ENCODE measurements around the gene AGBL1. TPM values are rescaled to one million over a fixed set of nuclear protein-coding genes. Genes with fewer than 3 reads are reported as not detected.

The AGBL1 gene
- polyA plus RNA-seq, 2 of the 4 experiments (the other 2 are of a cell fraction): not detected

DNA sequence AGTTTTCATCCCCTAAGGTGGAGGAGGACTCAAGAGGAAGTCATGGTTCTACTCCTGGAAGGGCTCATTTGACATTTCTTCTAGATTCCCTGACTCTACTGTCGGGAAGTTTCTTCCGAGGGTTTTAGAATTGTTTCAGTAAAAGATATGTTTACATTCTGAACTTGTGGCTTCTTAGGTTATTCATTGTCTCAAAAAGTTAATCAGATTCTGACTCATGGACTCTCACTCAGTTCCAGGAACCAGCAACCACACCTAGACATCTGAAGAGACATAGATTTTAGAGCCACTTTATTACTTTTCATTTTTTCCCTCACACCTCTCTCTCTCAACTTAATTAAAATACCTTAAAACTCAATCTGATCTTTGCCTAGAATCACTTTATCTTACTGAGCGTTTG lies 862.6 kb downstream of the AGBL1 start:
- peaks cover 2% of the 10 kb centered on the region; the same call in 1 of the 3 replicates for H3K9me3 ChIP-seq
- POLR2A ChIA-PET: no interaction called here
- CTCF ChIA-PET: no interaction called here
- TF ChIP-seq, protein P1, sequence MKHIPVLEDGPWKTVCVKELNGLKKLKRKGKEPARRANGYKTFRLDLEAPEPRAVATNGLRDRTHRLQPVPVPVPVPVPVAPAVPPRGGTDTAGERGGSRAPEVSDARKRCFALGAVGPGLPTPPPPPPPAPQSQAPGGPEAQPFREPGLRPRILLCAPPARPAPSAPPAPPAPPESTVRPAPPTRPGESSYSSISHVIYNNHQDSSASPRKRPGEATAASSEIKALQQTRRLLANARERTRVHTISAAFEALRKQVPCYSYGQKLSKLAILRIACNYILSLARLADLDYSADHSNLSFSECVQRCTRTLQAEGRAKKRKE (CRISPR knock-in tag; IDR thresholded peaks at IDR 0.05; ENCODE audit: low read depth): no peak
- TF ChIP-seq MYC (IDR thresholded peaks at IDR 0.05; ENCODE audit: borderline replicate concordance, low read length) (no peak), HOXA7 (CRISPR knock-in tag; IDR thresholded peaks at IDR 0.05) (no peak), KDM1A (IDR thresholded peaks at IDR 0.05; ENCODE audit: low read depth) (no peak), RAD21 (conservative IDR thresholded peaks at IDR 0.05 in 1 of 2, IDR thresholded peaks at IDR 0.05 in 1 of 2) (no peak), TP53 (CRISPR knock-in tag; IDR thresholded peaks at IDR 0.05) (no peak), HDAC2 (IDR thresholded peaks at IDR 0.05) (no peak), RARB (CRISPR knock-in tag; IDR thresholded peaks at IDR 0.05) (no peak), RFX5 (IDR thresholded peaks at IDR 0.05) (no peak), CHD2 (IDR thresholded peaks at IDR 0.05; ENCODE audit: low read length, partially characterized antibody) (no peak)
- TF ChIP-seq, protein P2, sequence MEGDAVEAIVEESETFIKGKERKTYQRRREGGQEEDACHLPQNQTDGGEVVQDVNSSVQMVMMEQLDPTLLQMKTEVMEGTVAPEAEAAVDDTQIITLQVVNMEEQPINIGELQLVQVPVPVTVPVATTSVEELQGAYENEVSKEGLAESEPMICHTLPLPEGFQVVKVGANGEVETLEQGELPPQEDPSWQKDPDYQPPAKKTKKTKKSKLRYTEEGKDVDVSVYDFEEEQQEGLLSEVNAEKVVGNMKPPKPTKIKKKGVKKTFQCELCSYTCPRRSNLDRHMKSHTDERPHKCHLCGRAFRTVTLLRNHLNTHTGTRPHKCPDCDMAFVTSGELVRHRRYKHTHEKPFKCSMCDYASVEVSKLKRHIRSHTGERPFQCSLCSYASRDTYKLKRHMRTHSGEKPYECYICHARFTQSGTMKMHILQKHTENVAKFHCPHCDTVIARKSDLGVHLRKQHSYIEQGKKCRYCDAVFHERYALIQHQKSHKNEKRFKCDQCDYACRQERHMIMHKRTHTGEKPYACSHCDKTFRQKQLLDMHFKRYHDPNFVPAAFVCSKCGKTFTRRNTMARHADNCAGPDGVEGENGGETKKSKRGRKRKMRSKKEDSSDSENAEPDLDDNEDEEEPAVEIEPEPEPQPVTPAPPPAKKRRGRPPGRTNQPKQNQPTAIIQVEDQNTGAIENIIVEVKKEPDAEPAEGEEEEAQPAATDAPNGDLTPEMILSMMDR (IDR thresholded peaks at IDR 0.05): no peak
- DNase-seq (ENCODE audit: low read depth in 1 of 2, low spot score in 1 of 2) (no peak), FAIRE-seq (no peak), ATAC-seq (no peak)
- no peak overlapping the region for H3K4me3 ChIP-seq
- H3K4me1 ChIP-seq: no peaks in the 10 kb centered on the region
- no peak overlapping the region for H3K27ac ChIP-seq
- 13% methylated on average over 3 of the region's 3 CpGs for WGBS (ENCODE audit: missing lambda C conversion rate)
- H3K4me2 ChIP-seq: no peak overlapping the region

DNA sequence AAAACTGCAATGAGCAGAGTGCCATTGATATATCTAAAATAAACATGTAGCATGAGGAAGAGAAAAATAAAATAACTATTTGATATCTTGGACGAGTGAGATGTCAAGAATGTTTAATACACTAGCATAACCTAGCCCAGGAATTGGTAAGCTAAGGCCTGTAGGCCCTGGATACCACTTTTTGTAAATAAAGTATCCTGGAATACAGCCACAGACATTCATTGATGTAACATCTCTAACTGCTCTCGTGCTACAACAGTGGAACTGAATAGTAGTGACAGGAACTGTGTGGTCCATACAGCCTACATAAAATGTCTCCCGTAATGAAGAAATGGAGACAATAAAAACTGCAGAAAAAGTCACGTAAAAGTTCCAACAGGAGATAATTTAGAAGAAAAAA lies 869.0 kb downstream of the AGBL1 start:
- H3K4me2 ChIP-seq: no peak overlapping the region
- ChIA-PET POLR2A (no interaction called here), CTCF (no interaction called here)
- no peak for ATAC-seq
- no peak overlapping the region for H3K4me3 ChIP-seq
- H3K9me3 ChIP-seq: peaks cover 2% of the 10 kb centered on the region; the same call in 1 of the 3 replicates
- 8% methylated on average over 4 of the region's 4 CpGs for WGBS (ENCODE audit: missing lambda C conversion rate)
- DNase-seq (ENCODE audit: low read depth in 1 of 2, low spot score in 1 of 2): no peak
- no peak overlapping the region for H3K27ac ChIP-seq
- no peak for FAIRE-seq
- no peak for TF ChIP-seq HEYL (CRISPR knock-in tag; IDR thresholded peaks at IDR 0.05)
- TF ChIP-seq, protein P2 (IDR thresholded peaks at IDR 0.05): no peak
- TF ChIP-seq, protein P3, sequence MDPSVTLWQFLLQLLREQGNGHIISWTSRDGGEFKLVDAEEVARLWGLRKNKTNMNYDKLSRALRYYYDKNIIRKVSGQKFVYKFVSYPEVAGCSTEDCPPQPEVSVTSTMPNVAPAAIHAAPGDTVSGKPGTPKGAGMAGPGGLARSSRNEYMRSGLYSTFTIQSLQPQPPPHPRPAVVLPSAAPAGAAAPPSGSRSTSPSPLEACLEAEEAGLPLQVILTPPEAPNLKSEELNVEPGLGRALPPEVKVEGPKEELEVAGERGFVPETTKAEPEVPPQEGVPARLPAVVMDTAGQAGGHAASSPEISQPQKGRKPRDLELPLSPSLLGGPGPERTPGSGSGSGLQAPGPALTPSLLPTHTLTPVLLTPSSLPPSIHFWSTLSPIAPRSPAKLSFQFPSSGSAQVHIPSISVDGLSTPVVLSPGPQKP (IDR thresholded peaks at IDR 0.05; ENCODE audit: low read depth, low read length): no peak
- TF ChIP-seq, protein P4, sequence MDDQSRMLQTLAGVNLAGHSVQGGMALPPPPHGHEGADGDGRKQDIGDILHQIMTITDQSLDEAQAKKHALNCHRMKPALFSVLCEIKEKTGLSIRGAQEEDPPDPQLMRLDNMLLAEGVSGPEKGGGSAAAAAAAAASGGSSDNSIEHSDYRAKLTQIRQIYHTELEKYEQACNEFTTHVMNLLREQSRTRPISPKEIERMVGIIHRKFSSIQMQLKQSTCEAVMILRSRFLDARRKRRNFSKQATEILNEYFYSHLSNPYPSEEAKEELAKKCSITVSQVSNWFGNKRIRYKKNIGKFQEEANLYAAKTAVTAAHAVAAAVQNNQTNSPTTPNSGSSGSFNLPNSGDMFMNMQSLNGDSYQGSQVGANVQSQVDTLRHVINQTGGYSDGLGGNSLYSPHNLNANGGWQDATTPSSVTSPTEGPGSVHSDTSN (IDR thresholded peaks at IDR 0.05): no peak
- TF ChIP-seq HOXB13 (CRISPR knock-in tag; IDR thresholded peaks at IDR 0.05; ENCODE audit: low read depth): no peak
- TF ChIP-seq ESRRA (IDR thresholded peaks at IDR 0.05; ENCODE audit: borderline replicate concordance, low read length): no peak
- TF ChIP-seq, protein P5, sequence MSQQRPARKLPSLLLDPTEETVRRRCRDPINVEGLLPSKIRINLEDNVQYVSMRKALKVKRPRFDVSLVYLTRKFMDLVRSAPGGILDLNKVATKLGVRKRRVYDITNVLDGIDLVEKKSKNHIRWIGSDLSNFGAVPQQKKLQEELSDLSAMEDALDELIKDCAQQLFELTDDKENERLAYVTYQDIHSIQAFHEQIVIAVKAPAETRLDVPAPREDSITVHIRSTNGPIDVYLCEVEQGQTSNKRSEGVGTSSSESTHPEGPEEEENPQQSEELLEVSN (IDR thresholded peaks at IDR 0.05; ENCODE audit: borderline replicate concordance, low read depth): no peak
- TF ChIP-seq, protein P6, sequence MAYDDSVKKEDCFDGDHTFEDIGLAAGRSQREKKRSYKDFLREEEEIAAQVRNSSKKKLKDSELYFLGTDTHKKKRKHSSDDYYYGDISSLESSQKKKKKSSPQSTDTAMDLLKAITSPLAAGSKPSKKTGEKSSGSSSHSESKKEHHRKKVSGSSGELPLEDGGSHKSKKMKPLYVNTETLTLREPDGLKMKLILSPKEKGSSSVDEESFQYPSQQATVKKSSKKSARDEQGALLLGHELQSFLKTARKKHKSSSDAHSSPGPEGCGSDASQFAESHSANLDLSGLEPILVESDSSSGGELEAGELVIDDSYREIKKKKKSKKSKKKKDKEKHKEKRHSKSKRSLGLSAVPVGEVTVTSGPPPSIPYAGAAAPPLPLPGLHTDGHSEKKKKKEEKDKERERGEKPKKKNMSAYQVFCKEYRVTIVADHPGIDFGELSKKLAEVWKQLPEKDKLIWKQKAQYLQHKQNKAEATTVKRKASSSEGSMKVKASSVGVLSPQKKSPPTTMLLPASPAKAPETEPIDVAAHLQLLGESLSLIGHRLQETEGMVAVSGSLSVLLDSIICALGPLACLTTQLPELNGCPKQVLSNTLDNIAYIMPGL (CRISPR knock-in tag; IDR thresholded peaks at IDR 0.05; ENCODE audit: borderline replicate concordance): no peak
- no peak for TF ChIP-seq CBX8 (IDR thresholded peaks at IDR 0.05)
- H3K4me1 ChIP-seq: no peaks in the 10 kb centered on the region

All from A549 (cell line).